Adipocyte (in vitro differentiated cells): ENCODE results near the gene XIAP.
"Not testable (repeated sequence)": the region's sequence is repeated elsewhere in the genome, so short reads cannot be mapped to it uniquely, and the experiment has no call there.

Source experiments
- DNase-seq: peaks from one replicate; pipeline ENCODE4 v3.0.0-alpha.2; 2015; ENCODE audit warnings: low read depth
- H3K27me3 ChIP-seq: replicated peaks from 2 replicates; pipeline ENCODE4 v1.7.0; 2013; ENCODE audit warnings: mild to moderate bottlenecking, low read length, moderate library complexity; ENCODE audit not compliant: control insufficient read depth, insufficient read depth
- H3K36me3 ChIP-seq: 2 replicates; pipeline ENCODE4 v1.7.0; 2013; ENCODE audit warnings: low read length, mild to moderate bottlenecking, moderate library complexity; ENCODE audit not compliant: control insufficient read depth, insufficient read depth, severe bottlenecking
- H3K4me1 ChIP-seq: 2 replicates; pipeline ENCODE4 v1.7.0; 2013; ENCODE audit warnings: mild to moderate bottlenecking, low read length, moderate library complexity; ENCODE audit not compliant: control insufficient read depth, insufficient read depth
- H3K4me3 ChIP-seq: 2 replicates; pipeline ENCODE4 v1.7.0; 2013; ENCODE audit warnings: mild to moderate bottlenecking, low read length, moderate library complexity
- H3K9ac ChIP-seq: 2 replicates; pipeline ENCODE4 v1.7.0; 2013; ENCODE audit warnings: mild to moderate bottlenecking, low read length, moderate library complexity
- H3K9me3 ChIP-seq: 2 replicates; pipeline ENCODE4 v1.7.0; 2013; ENCODE audit warnings: mild to moderate bottlenecking, low read length, moderate library complexity; ENCODE audit not compliant: control insufficient read depth

Gene XIAP

DNA sequence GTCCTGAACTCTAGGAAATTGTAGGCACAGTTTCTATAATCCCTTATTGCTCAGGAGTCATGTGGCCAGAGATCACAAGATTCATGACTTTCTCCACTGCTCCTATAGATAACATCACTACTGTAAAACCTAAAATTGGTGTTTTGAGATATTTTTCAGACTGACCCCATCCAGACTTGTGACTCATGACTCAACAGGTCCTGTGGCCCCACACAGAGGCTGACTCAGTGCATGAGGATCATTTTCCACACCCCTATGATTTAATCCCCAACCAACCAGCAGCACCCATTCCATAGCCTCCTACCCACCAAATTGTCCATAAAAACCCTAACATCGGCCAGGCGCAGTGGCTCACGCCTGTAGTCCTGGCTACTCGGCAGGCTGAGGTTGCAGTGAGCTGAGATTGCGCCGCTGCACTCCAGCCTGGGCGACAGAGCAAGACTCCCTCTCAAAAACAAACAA lies 13.2 kb upstream of the XIAP start:
- H3K27me3 ChIP-seq = no peaks in the 10 kb centered on the region
- no peaks in the 10 kb centered on the region for H3K9me3 ChIP-seq
- DNase-seq = no peak
- no peaks in the 10 kb centered on the region for H3K4me1 ChIP-seq
- H3K36me3 ChIP-seq = no peaks in the 10 kb centered on the region
- no peak overlapping the region for H3K9ac ChIP-seq
- no peak overlapping the region for H3K4me3 ChIP-seq

DNA sequence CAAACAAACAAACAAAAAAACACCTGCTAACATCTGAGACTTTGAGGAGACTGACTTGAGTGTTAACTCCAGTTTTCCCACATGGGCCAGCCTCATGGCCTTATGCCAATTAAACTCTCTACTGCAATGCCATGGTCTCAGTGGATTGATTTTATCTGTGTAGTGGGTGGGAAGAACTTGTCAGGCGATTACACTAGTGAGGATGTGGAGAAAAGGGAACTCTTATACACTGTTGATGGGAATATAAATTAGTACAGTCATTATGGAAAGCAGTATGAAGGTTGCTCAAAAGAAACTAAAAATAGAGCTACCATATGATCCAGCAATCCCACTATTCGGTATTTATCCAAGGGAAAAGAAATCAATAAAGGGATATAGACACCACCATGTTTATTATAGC lies 12.8 kb upstream of the XIAP start:
- H3K4me3 ChIP-seq = no peak overlapping the region
- DNase-seq = no peak
- no peak overlapping the region for H3K9ac ChIP-seq
- H3K27me3 ChIP-seq = no peaks in the 10 kb centered on the region
- no peaks in the 10 kb centered on the region for H3K36me3 ChIP-seq
- H3K4me1 ChIP-seq = no peaks in the 10 kb centered on the region
- no peaks in the 10 kb centered on the region for H3K9me3 ChIP-seq

DNA sequence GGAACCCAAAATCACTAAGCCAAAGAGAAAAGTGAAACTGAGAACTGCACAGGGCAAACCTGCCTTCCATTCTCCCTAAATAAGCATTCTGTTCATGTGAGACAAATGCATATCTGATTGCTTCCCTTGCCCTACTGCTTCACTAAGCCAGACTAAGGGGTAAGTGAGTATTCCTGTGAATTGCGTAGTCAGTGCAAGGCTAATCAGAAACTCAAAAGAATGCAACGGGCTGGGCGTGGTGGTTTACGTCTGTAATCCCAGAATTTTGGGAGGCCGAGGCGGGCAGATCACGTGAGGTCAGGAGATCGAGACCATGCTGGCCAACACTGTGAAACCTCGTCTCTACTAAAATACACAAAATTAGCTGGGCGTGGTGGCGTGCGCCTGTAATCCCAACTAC lies 10.8 kb upstream of the XIAP start:
- no peak for DNase-seq
- no peaks in the 10 kb centered on the region for H3K36me3 ChIP-seq

DNA sequence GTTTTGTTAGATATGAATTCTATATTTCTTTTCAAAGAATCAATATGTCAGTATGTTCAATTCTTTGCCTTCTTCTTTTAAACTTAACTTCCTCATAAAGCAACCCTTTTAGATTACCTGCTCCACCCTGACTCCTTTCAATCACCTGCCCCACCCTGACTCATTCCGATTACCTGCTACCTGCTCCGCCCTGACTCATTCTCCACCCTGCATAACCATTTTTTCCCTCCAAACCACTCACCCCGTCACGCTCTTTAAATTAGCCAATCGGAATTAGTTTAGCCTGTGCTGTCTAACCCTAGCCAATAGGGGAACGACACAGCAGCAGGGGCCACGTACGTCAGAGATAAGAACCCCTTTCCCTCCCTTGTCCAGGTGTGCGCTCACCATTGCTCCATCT lies 9.9 kb upstream of the XIAP start:
- DNase-seq, H3K4me3 ChIP-seq, H3K9ac ChIP-seq, H3K4me1 ChIP-seq, H3K27me3 ChIP-seq, H3K36me3 ChIP-seq, H3K9me3 ChIP-seq: not testable (repeated sequence)

More for the DNA sequence above, 10.8 kb upstream of the XIAP start:
- no peaks in the 10 kb centered on the region for H3K9me3 ChIP-seq
- H3K27me3 ChIP-seq = no peaks in the 10 kb centered on the region
- no peaks in the 10 kb centered on the region for H3K4me1 ChIP-seq
- H3K9ac ChIP-seq = no peak overlapping the region
- H3K4me3 ChIP-seq = no peak overlapping the region

DNA sequence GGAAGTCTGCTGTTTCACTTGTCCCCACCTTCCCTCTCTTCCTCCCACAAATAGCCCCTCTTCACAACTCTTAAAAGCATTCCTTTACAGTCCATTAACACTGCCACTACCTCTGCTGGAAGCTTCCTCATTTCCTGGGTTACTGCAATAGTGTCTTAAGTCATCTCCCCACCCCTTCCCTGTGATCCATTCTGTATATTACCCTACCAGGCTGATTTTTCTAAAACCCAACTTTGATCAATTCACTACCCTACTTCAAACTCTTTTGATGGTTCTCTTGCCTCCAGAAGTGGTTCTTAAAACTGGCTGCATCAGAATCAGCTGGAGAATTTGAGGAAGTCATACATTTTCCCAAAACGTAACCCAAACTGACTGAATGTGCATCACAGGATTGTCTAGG lies 8.8 kb upstream of the XIAP start:
- Histone ChIP-seq H3K36me3 (no peaks in the 10 kb centered on the region), H3K27me3 (no peaks in the 10 kb centered on the region), H3K4me3 (no peak overlapping the region), H3K9ac (no peak overlapping the region), H3K9me3 (no peaks in the 10 kb centered on the region), H3K4me1 (no peaks in the 10 kb centered on the region)
- DNase-seq = no peak

DNA sequence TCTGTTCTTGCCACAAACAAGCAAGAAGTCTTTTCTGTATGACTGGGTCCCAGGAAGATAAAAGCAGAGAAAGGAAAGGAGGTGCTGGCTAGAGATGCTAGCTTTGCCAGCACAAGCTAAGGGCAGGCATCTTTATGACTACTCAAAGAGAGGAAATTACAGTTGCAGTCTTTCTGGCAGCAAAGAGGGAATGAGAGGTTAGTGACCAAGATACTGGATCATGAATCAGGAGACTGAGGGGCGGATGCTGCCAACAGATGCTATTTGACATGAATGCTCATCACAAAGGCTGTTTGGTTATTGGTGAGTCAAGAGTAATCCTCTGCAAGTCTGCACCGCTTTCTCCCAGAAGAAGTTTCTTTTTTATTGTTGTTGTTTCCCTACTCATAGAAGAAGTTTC lies 5.5 kb upstream of the XIAP start:
- Histone ChIP-seq H3K9me3 (no peaks in the 10 kb centered on the region), H3K27me3 (no peaks in the 10 kb centered on the region), H3K4me3 (no peak overlapping the region), H3K9ac (no peak overlapping the region), H3K36me3 (no peaks in the 10 kb centered on the region), H3K4me1 (peaks cover 7% of the 10 kb centered on the region)
- DNase-seq = no peak

DNA sequence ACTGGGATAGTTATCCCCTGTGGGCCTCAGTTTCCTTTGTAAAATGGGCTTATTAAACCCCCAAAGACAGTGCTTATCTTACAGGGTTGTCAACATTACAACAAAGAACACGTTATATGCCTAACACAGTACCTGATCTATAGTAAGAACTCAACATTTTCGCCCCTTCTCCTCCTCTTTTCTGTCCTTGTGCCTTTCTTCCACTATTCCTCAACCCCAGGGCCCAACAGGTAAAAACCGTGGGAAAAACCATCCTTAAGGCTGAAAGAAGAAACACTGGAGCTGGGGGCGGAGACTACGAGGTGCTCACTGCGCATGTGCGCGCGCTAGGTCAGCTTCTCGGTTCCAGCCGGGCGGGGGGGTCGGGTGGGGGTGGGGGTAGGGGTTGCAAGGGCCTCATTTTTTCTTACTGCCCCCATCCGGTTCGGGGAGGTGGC lies 426 bp upstream of the XIAP start:
- Histone ChIP-seq H3K36me3 (no peaks in the 10 kb centered on the region), H3K9me3 (no peaks in the 10 kb centered on the region), H3K4me3 (peak overlapping the region; percentile 92), H3K4me1 (peaks cover 7% of the 10 kb centered on the region), H3K9ac (peak overlapping the region; percentile 92), H3K27me3 (no peaks in the 10 kb centered on the region)
- DNase-seq = peak; percentile 82

DNA sequence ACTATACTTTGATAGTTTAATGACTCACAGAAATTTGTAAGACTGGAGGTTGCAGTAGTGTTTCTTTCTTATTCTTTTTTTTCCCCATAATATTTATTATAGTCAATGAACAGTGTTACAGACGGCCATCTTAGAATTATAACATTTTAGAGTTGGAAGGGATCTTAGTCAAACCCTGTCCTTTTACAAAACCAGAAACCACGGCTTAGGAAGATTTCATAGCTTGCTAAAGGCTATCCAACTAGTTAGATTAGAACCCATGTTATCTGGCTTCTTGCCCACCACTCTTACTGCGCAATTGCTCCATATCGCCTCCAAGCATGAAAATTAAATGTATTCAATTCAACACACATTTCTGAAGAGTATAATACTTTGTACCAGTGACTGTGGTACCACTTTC lies 1.1 kb downstream of the XIAP start:
- no peaks in the 10 kb centered on the region for H3K36me3 ChIP-seq
- no peaks in the 10 kb centered on the region for H3K9me3 ChIP-seq
- H3K4me3 ChIP-seq = peak overlapping the region; percentile 92
- H3K27me3 ChIP-seq = no peaks in the 10 kb centered on the region
- peak; percentile 52 for DNase-seq
- H3K9ac ChIP-seq = peak overlapping the region; percentile 92
- peaks cover 7% of the 10 kb centered on the region for H3K4me1 ChIP-seq

DNA sequence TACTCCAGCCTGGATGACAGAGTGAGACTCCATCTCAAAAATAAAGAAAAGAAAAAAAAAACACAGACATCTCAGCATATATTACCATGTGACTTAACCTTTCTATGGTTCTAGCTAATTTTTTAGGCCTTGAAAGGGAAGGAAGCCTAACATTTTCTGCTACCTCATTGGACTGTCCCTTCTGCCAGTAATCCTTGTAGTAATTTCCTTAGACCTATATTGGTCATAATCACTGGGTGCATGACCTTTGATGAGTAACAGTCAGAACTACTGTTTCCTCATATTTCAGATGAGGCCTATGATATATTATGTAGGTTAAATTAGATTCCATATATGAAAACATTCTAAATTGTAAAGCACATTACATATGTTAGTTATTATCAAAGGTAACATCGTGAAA lies 9.6 kb downstream of the XIAP start:
- no peaks in the 10 kb centered on the region for H3K27me3 ChIP-seq
- H3K9ac ChIP-seq = no peak overlapping the region
- no peaks in the 10 kb centered on the region for H3K9me3 ChIP-seq
- peaks cover 6% of the 10 kb centered on the region for H3K4me1 ChIP-seq
- no peak overlapping the region for H3K4me3 ChIP-seq
- no peak for DNase-seq
- H3K36me3 ChIP-seq = no peaks in the 10 kb centered on the region

DNA sequence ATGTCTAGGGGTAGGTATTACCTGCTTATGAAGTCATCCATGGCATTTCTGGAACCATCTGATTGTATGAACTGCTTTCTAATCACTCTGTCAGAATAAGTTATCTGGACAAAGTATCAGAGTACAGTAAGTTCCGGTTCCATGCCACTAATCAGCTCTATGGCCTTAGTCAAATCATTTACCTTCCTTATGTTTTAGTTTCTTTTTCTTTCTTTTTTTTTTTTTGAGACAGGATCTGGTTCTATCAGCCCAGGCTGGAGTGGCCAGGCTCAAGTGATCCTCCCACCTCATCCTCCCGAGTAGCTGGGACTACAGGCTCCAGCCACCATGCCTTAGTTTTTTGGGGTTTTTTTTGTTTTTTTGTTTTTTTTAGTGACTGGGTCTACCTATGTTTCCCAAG lies 11.5 kb downstream of the XIAP start:
- H3K9ac ChIP-seq = no peak overlapping the region
- H3K9me3 ChIP-seq = no peaks in the 10 kb centered on the region
- no peak overlapping the region for H3K4me3 ChIP-seq
- H3K36me3 ChIP-seq = no peaks in the 10 kb centered on the region
- peaks cover 6% of the 10 kb centered on the region for H3K4me1 ChIP-seq
- H3K27me3 ChIP-seq = no peaks in the 10 kb centered on the region
- no peak for DNase-seq

DNA sequence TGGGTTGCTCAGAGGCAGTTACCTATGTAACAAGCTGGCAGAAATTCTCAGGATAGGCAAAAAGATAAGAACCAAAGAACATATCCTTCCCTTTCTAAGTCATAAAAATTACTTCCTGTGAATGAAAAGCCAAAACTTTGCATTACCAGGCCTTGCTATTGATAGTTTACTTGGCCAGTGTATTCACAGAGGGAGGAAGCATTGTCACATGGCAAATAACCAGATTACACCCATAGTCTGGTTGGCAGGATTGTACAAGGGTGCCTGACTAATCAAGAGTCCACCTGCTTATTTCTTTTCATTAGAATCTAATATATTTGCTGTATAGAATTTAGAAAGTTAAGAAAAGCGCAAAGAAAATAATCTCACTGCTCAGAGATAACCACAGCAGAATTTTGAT lies 14.1 kb downstream of the XIAP start:
- Histone ChIP-seq H3K9ac (no peak overlapping the region), H3K4me3 (no peak overlapping the region), H3K4me1 (peaks cover 14% of the 10 kb centered on the region), H3K36me3 (no peaks in the 10 kb centered on the region), H3K27me3 (no peaks in the 10 kb centered on the region), H3K9me3 (no peaks in the 10 kb centered on the region)
- DNase-seq = no peak

DNA sequence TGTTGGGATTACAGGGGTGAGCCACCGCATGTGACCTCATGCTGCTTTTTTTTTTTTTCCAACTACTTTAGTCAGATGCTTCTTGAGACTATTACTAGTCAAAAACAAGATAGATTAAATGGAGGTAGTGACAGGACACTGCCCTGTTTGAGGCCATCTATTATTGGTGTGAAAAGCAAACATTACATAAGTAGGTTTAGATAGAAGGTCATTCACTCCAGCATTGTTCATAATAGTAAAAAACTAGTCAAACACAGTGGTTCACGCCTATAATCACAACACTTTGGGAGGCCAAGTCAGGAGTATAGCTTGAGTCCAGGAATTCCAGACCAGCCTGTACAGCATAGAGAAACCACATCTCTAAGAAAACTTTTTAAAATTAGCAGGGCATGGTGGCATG lies 16.3 kb downstream of the XIAP start:
- H3K27me3 ChIP-seq = no peaks in the 10 kb centered on the region
- no peak for DNase-seq
- no peaks in the 10 kb centered on the region for H3K36me3 ChIP-seq
- H3K4me1 ChIP-seq = peaks cover 10% of the 10 kb centered on the region
- no peak overlapping the region for H3K9ac ChIP-seq
- no peaks in the 10 kb centered on the region for H3K9me3 ChIP-seq
- H3K4me3 ChIP-seq = no peak overlapping the region
